Measurements from ENCODE around the gene CKMT2. TPM values are rescaled to one million over a fixed set of nuclear protein-coding genes. Genes with fewer than 3 reads are reported as not detected.

CKMT2 gene
- total and polyA plus RNA-seq, 3 donors from 2014 or later: 13.7 to 27.6 (median 25.4) TPM

GRCh38 chr5:81188962-81189361, 44.2 kb upstream of the CKMT2 start:
- 80 to 81% methylated on average over 6 of the region's 6 CpGs for whole genome bisulfite sequencing, 2 donors

GRCh38 chr5:81189875-81190498, 43.1 kb upstream of the CKMT2 start:
- H3K27ac ChIP-seq: no peak overlapping the region
- WGBS, 2 donors: 83 to 87% methylated on average over 14 of the region's 14 CpGs
- H3K4me1 ChIP-seq: peaks cover 3% of the 10 kb centered on the region
- intact Hi-C loops (cut with DNase I; ENCODE audit: low total_unique reads): loop anchor here (10.0 kb wide), 1 partner anchor 505 kb away; no protein-coding TSS in a partner anchor
- H3K9me3 ChIP-seq: no peaks in the 10 kb centered on the region
- no peak for DNase-seq
- TF ChIP-seq POLR2A (IDR thresholded peaks at IDR 0.05) (no peak), CTCF (IDR thresholded peaks at IDR 0.05) (no peak)
- H3K36me3 ChIP-seq (ENCODE audit: low read depth, missing control alignments): no peaks in the 10 kb centered on the region
- H3K4me3 ChIP-seq: no peak overlapping the region
- no peaks in the 10 kb centered on the region for H3K27me3 ChIP-seq

More at GRCh38 chr5:81188962-81189361, 44.2 kb upstream of the CKMT2 start:
- Histone ChIP-seq H3K27me3 (no peaks in the 10 kb centered on the region), H3K9me3 (no peaks in the 10 kb centered on the region), H3K4me1 (no peaks in the 10 kb centered on the region), H3K27ac (no peak overlapping the region), H3K36me3 (ENCODE audit: low read depth, missing control alignments) (no peaks in the 10 kb centered on the region), H3K4me3 (no peak overlapping the region)
- no peak for DNase-seq
- intact Hi-C loops (cut with DNase I; ENCODE audit: low total_unique reads): no loop called here
- TF ChIP-seq POLR2A (IDR thresholded peaks at IDR 0.05) (no peak), CTCF (IDR thresholded peaks at IDR 0.05) (no peak)

GRCh38 chr5:81191726-81192372, 41.3 kb upstream of the CKMT2 start:
- Histone ChIP-seq H3K9me3 (no peaks in the 10 kb centered on the region), H3K4me1 (peaks cover 7% of the 10 kb centered on the region), H3K27me3 (no peaks in the 10 kb centered on the region), H3K4me3 (no peak overlapping the region), H3K36me3 (ENCODE audit: low read depth, missing control alignments) (no peaks in the 10 kb centered on the region), H3K27ac (no peak overlapping the region)
- TF ChIP-seq CTCF (IDR thresholded peaks at IDR 0.05) (no peak), POLR2A (IDR thresholded peaks at IDR 0.05) (no peak)
- DNase-seq: no peak
- WGBS, 2 donors: 86 to 94% methylated on average over 9 of the region's 9 CpGs
- intact Hi-C loops (cut with DNase I; ENCODE audit: low total_unique reads): loop anchor here (10.0 kb wide), 1 partner anchor 507 kb away; no protein-coding TSS in a partner anchor

- intact Hi-C loops (cut with DNase I; ENCODE audit: low total_unique reads): loop anchor here (10.0 kb wide), 1 partner anchor 508 kb away; no protein-coding TSS in a partner anchor
- Histone ChIP-seq H3K9me3 (no peaks in the 10 kb centered on the region), H3K36me3 (ENCODE audit: low read depth, missing control alignments) (no peaks in the 10 kb centered on the region), H3K4me3 (no peak overlapping the region), H3K4me1 (peaks cover 7% of the 10 kb centered on the region), H3K27ac (no peak overlapping the region), H3K27me3 (no peaks in the 10 kb centered on the region)
- 67 to 75% methylated on average over 8 of the region's 8 CpGs for WGBS, 2 donors
- TF ChIP-seq CTCF (IDR thresholded peaks at IDR 0.05): no peak
- TF ChIP-seq POLR2A (IDR thresholded peaks at IDR 0.05): no peak
- DNase-seq: no peak
Observed at GRCh38 chr5:81192373-81192750, 40.8 kb upstream of the CKMT2 start.
